GM21786 (cell line): ENCODE data around the gene GJD3.

Experiments used
- ATAC-seq: cut with Tn5 transposase; IDR thresholded peaks from one replicate; pipeline ENCODE4 v1.9.1; 2021; ENCODE audit not compliant: unreplicated experiment

The GJD3 gene

DNA sequence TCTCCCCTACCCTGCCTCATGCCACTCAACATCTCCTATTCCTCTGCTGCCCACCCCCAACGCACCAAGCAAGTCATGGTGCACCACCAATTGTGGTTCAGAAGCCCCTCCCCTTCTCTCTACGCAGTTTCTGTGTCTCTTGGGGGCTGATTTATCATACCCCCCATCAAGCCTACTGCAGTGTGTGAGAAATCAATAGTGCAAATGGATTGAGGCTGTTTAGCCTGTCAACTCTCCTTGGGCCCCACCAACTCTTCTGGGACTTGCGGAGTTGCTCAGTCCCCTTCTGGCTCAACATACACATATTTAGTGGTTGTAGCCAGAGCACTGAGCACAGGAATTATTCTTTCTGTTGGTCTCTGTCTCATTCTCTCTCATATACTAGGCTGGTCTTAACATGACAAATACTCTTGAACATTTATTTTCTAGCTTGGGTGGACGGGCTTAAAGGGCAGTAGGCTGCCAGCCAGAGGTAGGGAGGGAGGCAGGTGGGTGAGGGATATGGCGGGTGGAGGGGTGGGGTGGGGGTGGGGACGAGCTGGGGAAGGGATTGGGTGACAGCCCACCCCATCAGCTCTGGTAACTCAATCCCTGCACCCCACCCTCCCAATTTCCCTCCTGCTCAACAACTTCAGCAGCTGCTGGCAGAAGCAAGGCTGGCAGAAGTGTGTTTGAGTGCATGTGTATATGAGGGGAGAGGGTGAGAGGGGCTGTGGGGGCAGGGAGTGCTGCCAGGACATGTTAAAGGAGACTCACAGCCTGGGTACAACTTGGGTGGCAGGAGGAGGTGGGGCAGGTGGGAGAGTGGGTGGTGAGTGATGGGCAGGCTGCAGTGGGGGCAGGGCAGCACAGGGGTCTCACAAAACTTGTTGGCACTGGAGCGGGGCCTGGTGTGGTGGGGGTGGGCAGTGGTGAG, 50.6 kb downstream of the GJD3 start:
- ATAC-seq: no peak
